Colonic mucosa (tissue), 4 donors: Measurements from ENCODE around the gene HOXD10. TPM values are rescaled to one million over a fixed set of nuclear protein-coding genes. Genes with fewer than 3 reads are reported as not detected.
A peak's percentile ranks its signal among the peaks of the same experiment; 100 is the strongest.

Experiments
- DNase-seq: peaks from one replicate; pipeline ENCODE4 v3.0.0-alpha.2; 2020
- H3K27ac ChIP-seq: fragments of 200-600 bp; one replicate; pipeline ENCODE4 v1.8.0; 2021
- H3K27me3 ChIP-seq: fragments of 200-600 bp; one replicate; pipeline ENCODE4 v1.8.0; 2021
- H3K36me3 ChIP-seq: fragments of 200-600 bp; one replicate; pipeline ENCODE4 v1.8.0; 2021
- H3K4me1 ChIP-seq: fragments of 200-600 bp; one replicate; pipeline ENCODE4 v1.8.0; 2021; ENCODE audit warnings: mild to moderate bottlenecking
- H3K4me3 ChIP-seq: fragments of 200-600 bp; one replicate; pipeline ENCODE4 v1.8.0; 2021
- H3K9ac ChIP-seq, 2 donors: one replicate each; pipeline ENCODE4 v1.7.0; 2013; ENCODE audit warnings: control low read depth in 2 of 2, low read depth in 2 of 2, low read length in 2 of 2
- H3K9me3 ChIP-seq: fragments of 200-600 bp; one replicate; pipeline ENCODE4 v1.8.0; 2021
- CTCF ChIP-seq: fragments of 200-600 bp; IDR thresholded peaks from one replicate; pipeline ENCODE4 v1.8.0; 2022; ENCODE audit warnings: antibody characterized with exemption, mild to moderate bottlenecking
- intact Hi-C: fragments of 100-400 bp; cut with DNase I; formaldehyde crosslinking; loops from one replicate; pipeline ENCODE4 v1.14.1; 2022
- total RNA-seq, 2 donors: library from RNA; stranded (reverse); fragmentation: NEBNext Ultra II Directional in 1 of 2; extraction: Animal tissue kit (Norgen Biotek cat#: 25700) in 1 of 2; gene quantifications; one replicate each; pipeline ENCODE4 v1.2.1, GENCODE V29; 2021
- donor health status: healthy.
- donor health status: DM: no; HTN: no; CAD: no.
- donor health status: DM: no; HTN: no; CAD: no.

Gene HOXD10
- total RNA-seq, 2 donors from 2014 or later = 0.32 to 1.9 TPM

- intact Hi-C loops = loop anchor here (5.0 kb wide), 2 partner anchors 397 to 832 kb away; no protein-coding TSS in a partner anchor
- H3K4me1 ChIP-seq = peaks cover 11% of the 10 kb centered on the region
These were observed 31.9 kb upstream of the HOXD10 start for GRCh38 chr2:176084611-176085119.

GRCh38 chr2:176085120-176085788 is 31.3 kb upstream of the HOXD10 start:
- peak; percentile 17 for DNase-seq
- Histone ChIP-seq H3K4me1 (peaks cover 11% of the 10 kb centered on the region), H3K4me3 (no peak overlapping the region), H3K36me3 (no peaks in the 10 kb centered on the region), H3K27me3 (peaks cover 100% of the 10 kb centered on the region), H3K9ac (no peak overlapping the region), H3K27ac (no peak overlapping the region), H3K9me3 (no peaks in the 10 kb centered on the region)
- no peak for TF ChIP-seq CTCF
- intact Hi-C loops = loop anchor here (5.0 kb wide), 2 partner anchors 398 to 833 kb away; no protein-coding TSS in a partner anchor

More at GRCh38 chr2:176084611-176085119, 31.9 kb upstream of the HOXD10 start:
- H3K27me3 ChIP-seq = peaks cover 98% of the 10 kb centered on the region
- no peak overlapping the region for H3K4me3 ChIP-seq
- H3K27ac ChIP-seq = no peak overlapping the region
- no peaks in the 10 kb centered on the region for H3K36me3 ChIP-seq
- TF ChIP-seq CTCF = no peak
- no peak for DNase-seq
- H3K9me3 ChIP-seq = no peaks in the 10 kb centered on the region
- H3K9ac ChIP-seq = no peak overlapping the region

- peak; percentile 56 for DNase-seq
- no peak overlapping the region for H3K4me3 ChIP-seq
- peaks cover 100% of the 10 kb centered on the region for H3K27me3 ChIP-seq
- H3K27ac ChIP-seq = no peak overlapping the region
- no peaks in the 10 kb centered on the region for H3K36me3 ChIP-seq
- no peak overlapping the region for H3K9ac ChIP-seq
- no peaks in the 10 kb centered on the region for H3K9me3 ChIP-seq
- no peak for TF ChIP-seq CTCF
- H3K4me1 ChIP-seq = peaks cover 11% of the 10 kb centered on the region
- intact Hi-C loops = loop anchor here (5.0 kb wide), 2 partner anchors 399 to 834 kb away; no protein-coding TSS in a partner anchor
These were observed 30.5 kb upstream of the HOXD10 start for GRCh38 chr2:176085861-176086771.

- peak overlapping the region; percentile 12 for H3K4me3 ChIP-seq
- no peak for TF ChIP-seq CTCF
- no peak overlapping the region for H3K9ac ChIP-seq
- H3K36me3 ChIP-seq = no peaks in the 10 kb centered on the region
- H3K4me1 ChIP-seq = peaks cover 11% of the 10 kb centered on the region
- H3K9me3 ChIP-seq = no peaks in the 10 kb centered on the region
- H3K27ac ChIP-seq = no peak overlapping the region
- DNase-seq = peak; percentile 13
- intact Hi-C loops = loop anchor here (5.0 kb wide), 2 partner anchors 400 to 835 kb away; no protein-coding TSS in a partner anchor
- H3K27me3 ChIP-seq = peaks cover 100% of the 10 kb centered on the region
These were observed 29.1 kb upstream of the HOXD10 start for GRCh38 chr2:176087330-176088047.
